Neural crest cell (in vitro differentiated cells): ENCODE measurements around the gene PPP1R12A. TPM values are rescaled to one million over a fixed set of nuclear protein-coding genes. Genes with fewer than 3 reads are reported as not detected.

Experiments
- DNase-seq: peaks from one replicate; pipeline ENCODE4 v3.0.0; 2021; ENCODE audit warnings: low read depth, mixed read lengths, low spot score
- H3K27ac Mint-ChIP-seq: one replicate; pipeline ENCODE4 v1.8.0; 2021; ENCODE audit warnings: mild to moderate bottlenecking, mixed read lengths; ENCODE audit not compliant: unreplicated experiment
- H3K27me3 Mint-ChIP-seq: 2 replicates; pipeline ENCODE4 v1.8.0; 2021; ENCODE audit warnings: low read depth, mild to moderate bottlenecking, mixed read lengths
- H3K36me3 Mint-ChIP-seq: 2 replicates; pipeline ENCODE4 v1.8.0; 2021; ENCODE audit warnings: low read depth, mild to moderate bottlenecking, mixed read lengths
- H3K4me1 Mint-ChIP-seq: 2 replicates; pipeline ENCODE4 v1.8.0; 2021; ENCODE audit warnings: mixed read lengths
- H3K4me3 Mint-ChIP-seq: one replicate; pipeline ENCODE4 v1.8.0; 2021; ENCODE audit warnings: mild to moderate bottlenecking, mixed read lengths
- H3K9me3 Mint-ChIP-seq: 2 replicates; pipeline ENCODE4 v1.8.0; 2021; ENCODE audit warnings: mixed read lengths
- total RNA-seq: library from RNA; stranded (reverse); gene quantifications from 2 replicates; pipeline ENCODE4 v1.2.1, GENCODE V29; 2021
- TF ChIP-seq, protein P1 (sequence below): fragments of 200-600 bp; sonication (generic); conservative IDR thresholded peaks from 2 replicates; pipeline ENCODE4 v1.5.0; 2021; ENCODE audit warnings: antibody characterized with exemption, mild to moderate bottlenecking

PPP1R12A gene
- total RNA-seq, 1 donor from 2014 or later = 65.7 TPM

GRCh38 chr12:79975143-79975542, 40.2 kb upstream of the PPP1R12A start:
- no peaks in the 10 kb centered on the region for H3K27me3 Mint-ChIP-seq
- no peak overlapping the region for H3K4me3 Mint-ChIP-seq
- no peaks in the 10 kb centered on the region for H3K9me3 Mint-ChIP-seq
- H3K36me3 Mint-ChIP-seq = no peaks in the 10 kb centered on the region
- TF ChIP-seq, protein P1, sequence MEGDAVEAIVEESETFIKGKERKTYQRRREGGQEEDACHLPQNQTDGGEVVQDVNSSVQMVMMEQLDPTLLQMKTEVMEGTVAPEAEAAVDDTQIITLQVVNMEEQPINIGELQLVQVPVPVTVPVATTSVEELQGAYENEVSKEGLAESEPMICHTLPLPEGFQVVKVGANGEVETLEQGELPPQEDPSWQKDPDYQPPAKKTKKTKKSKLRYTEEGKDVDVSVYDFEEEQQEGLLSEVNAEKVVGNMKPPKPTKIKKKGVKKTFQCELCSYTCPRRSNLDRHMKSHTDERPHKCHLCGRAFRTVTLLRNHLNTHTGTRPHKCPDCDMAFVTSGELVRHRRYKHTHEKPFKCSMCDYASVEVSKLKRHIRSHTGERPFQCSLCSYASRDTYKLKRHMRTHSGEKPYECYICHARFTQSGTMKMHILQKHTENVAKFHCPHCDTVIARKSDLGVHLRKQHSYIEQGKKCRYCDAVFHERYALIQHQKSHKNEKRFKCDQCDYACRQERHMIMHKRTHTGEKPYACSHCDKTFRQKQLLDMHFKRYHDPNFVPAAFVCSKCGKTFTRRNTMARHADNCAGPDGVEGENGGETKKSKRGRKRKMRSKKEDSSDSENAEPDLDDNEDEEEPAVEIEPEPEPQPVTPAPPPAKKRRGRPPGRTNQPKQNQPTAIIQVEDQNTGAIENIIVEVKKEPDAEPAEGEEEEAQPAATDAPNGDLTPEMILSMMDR = no peak
- H3K4me1 Mint-ChIP-seq = peaks cover 4% of the 10 kb centered on the region
- H3K27ac Mint-ChIP-seq = no peak overlapping the region
- no peak for DNase-seq

- no peak overlapping the region for H3K27ac Mint-ChIP-seq
- no peaks in the 10 kb centered on the region for H3K36me3 Mint-ChIP-seq
- H3K9me3 Mint-ChIP-seq = no peaks in the 10 kb centered on the region
- DNase-seq = no peak
- TF ChIP-seq, protein P1 = no peak
- H3K27me3 Mint-ChIP-seq = no peaks in the 10 kb centered on the region
- H3K4me1 Mint-ChIP-seq = peaks cover 4% of the 10 kb centered on the region
- no peak overlapping the region for H3K4me3 Mint-ChIP-seq
These were observed 38.9 kb upstream of the PPP1R12A start for GRCh38 chr12:79973801-79974200.

- H3K9me3 Mint-ChIP-seq = no peaks in the 10 kb centered on the region
- no peaks in the 10 kb centered on the region for H3K27me3 Mint-ChIP-seq
- TF ChIP-seq, protein P1 = no peak
- no peaks in the 10 kb centered on the region for H3K4me1 Mint-ChIP-seq
- H3K36me3 Mint-ChIP-seq = no peaks in the 10 kb centered on the region
- H3K4me3 Mint-ChIP-seq = no peak overlapping the region
- no peak for DNase-seq
- no peak overlapping the region for H3K27ac Mint-ChIP-seq
These were observed 29.3 kb upstream of the PPP1R12A start for GRCh38 chr12:79964100-79964627.

DNA sequence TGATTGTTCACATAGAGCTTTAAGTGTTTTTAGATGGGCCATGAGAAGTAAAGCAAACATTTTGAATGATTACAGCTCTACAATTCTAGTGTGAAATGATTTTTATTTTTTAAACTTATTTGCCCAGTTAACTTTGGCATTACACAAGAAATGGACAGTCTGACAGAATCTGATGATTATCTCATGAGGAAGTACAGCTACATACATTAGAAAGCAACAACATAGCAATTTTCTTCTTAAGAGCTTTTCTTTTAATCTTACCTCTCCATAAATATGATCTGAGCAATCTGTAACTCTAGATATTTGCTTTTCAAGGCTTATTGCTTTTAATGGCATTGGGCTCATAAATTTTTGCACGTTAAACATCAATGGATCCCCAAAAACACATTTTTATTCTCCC, 26.5 kb upstream of the PPP1R12A start:
- Mint-ChIP-seq H3K27me3 (no peaks in the 10 kb centered on the region), H3K4me1 (no peaks in the 10 kb centered on the region), H3K27ac (no peak overlapping the region), H3K4me3 (no peak overlapping the region), H3K36me3 (no peaks in the 10 kb centered on the region), H3K9me3 (no peaks in the 10 kb centered on the region)
- TF ChIP-seq, protein P1 = no peak
- DNase-seq = no peak

DNA sequence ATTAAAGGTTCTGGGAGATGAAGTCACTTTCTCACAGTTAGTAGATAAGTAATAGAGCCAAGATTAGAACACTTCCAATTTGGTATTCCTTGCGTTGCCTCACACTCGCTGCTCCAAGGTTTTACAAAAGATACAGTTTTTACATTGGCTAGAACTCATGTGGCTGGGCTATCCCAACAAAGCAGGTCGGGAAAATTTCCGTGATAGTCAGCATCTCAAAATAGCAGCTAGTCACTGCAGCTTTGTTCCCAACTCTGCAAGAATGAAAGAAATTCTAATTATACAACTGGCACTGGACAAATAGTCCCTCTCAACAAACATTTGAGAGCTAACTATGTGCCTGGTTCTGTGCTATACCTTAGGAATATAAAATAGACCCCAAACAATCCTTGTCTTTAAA, 24.6 kb upstream of the PPP1R12A start:
- TF ChIP-seq, protein P1 = no peak
- H3K27ac Mint-ChIP-seq = no peak overlapping the region
- no peaks in the 10 kb centered on the region for H3K27me3 Mint-ChIP-seq
- H3K9me3 Mint-ChIP-seq = peaks cover 8% of the 10 kb centered on the region
- no peak for DNase-seq
- H3K4me3 Mint-ChIP-seq = no peak overlapping the region
- H3K36me3 Mint-ChIP-seq = peaks cover 7% of the 10 kb centered on the region
- no peaks in the 10 kb centered on the region for H3K4me1 Mint-ChIP-seq
